Muscle of leg (tissue), 11 donors: Measurements from ENCODE around the gene CRABP1. TPM values are rescaled to one million over a fixed set of nuclear protein-coding genes. Genes with fewer than 3 reads are reported as not detected.
"Not testable (repeated sequence)": the region's sequence is repeated elsewhere in the genome, so short reads cannot be mapped to it uniquely, and the experiment has no call there.

Experiments
- DNase-seq: peaks from one replicate; pipeline ENCODE4 v3.0.0; 2013
- H3K27ac ChIP-seq: one replicate; pipeline ENCODE4 v1.5.1; 2013; ENCODE audit warnings: mild to moderate bottlenecking, low read length, control low read depth
- H3K27me3 ChIP-seq: one replicate; pipeline ENCODE4 v1.6.1; 2013; ENCODE audit warnings: low read length; ENCODE audit not compliant: control insufficient read depth, insufficient read depth
- H3K36me3 ChIP-seq: one replicate; pipeline ENCODE4 v1.6.1; 2013; ENCODE audit warnings: low read length; ENCODE audit not compliant: control insufficient read depth, insufficient read depth
- H3K4me1 ChIP-seq: one replicate; pipeline ENCODE4 v1.6.1; 2013; ENCODE audit warnings: low read length; ENCODE audit not compliant: control insufficient read depth, insufficient read depth
- H3K4me3 ChIP-seq: one replicate; pipeline ENCODE4 v1.5.1; 2013; ENCODE audit warnings: low read length, control low read depth
- H3K9me3 ChIP-seq: replicated peaks from 2 replicates; pipeline ENCODE4 v1.6.1; 2013; ENCODE audit warnings: low read depth, low read length; ENCODE audit not compliant: control insufficient read depth
- WGBS: methylation state at CpG from one replicate; pipeline ENCODE4 v1.1.5; 2013; ENCODE audit warnings: missing lambda C conversion rate; ENCODE audit not compliant: insufficient coverage; 5-methylcytosine and 5-hydroxymethylcytosine counted together
- polyA plus RNA-seq, 8 donors: library from polyadenylated mRNA; unstranded; fragments of 120-200 nt; gene quantifications; one replicate each; pipeline versions ENCODE4 v1.2.1 to v1.2.3, GENCODE V29; 2013; ENCODE audit warnings: inconsistent platforms in 1 of 8, low replicate concordance in 1 of 8; ENCODE audit not compliant: insufficient read length in 8 of 8, insufficient read depth in 1 of 8
- total RNA-seq: library from RNA; stranded (reverse); fragments of 120-200 nt; gene quantifications from one replicate; pipeline ENCODE4 v1.2.4, GENCODE V29; 2013

CRABP1 gene
- total and polyA plus RNA-seq, 9 donors: 16.3 to 159 (median 65.2) TPM

DNA sequence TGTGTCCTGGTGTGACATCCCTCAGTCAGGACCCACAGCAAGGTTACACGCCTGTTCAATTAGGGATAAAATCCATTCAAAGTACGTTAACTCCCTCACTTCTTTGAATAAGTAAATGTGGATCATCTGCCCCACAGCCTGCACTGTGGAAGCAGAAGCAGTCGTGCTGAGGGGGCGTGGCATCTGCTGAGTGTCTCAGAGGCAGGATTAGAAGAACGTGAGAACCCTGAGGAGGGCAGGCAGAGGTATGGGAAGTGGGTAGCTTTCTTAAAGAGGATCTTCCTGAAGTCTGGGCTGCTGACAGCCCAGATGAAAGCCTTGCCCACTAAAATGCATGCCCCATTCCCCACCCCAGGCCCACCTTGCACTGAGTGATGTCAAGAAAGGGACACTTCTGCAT, 28.5 kb downstream of the CRABP1 start:
- no peak for DNase-seq
- 8% methylated on average over 2 of the region's 5 CpGs for WGBS
- peaks cover 13% of the 10 kb centered on the region for H3K4me1 ChIP-seq
- no peaks in the 10 kb centered on the region for H3K9me3 ChIP-seq
- no peaks in the 10 kb centered on the region for H3K36me3 ChIP-seq
- no peak overlapping the region for H3K4me3 ChIP-seq
- H3K27me3 ChIP-seq: no peaks in the 10 kb centered on the region
- H3K27ac ChIP-seq: no peak overlapping the region

DNA sequence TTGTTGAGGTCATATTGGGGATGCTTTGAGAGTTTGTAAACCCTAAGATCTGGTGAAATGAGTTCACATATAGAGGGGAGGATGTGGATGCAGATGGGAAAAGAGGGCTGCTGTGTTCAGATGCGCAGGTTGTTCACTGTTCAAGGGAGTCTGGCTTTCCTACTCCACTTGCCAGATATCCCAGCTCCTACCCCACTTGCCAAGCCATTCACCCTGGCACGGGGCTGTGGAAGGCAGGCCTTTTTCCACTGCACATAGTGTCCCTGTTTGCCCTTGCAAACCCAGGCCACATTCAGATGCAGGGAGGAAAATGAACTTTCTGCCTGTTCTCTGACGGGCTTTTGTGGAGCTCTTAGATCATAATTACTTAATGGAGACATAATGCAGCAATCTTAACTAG, 29.0 kb downstream of the CRABP1 start:
- Histone ChIP-seq H3K36me3 (no peaks in the 10 kb centered on the region), H3K27ac (no peak overlapping the region)

DNA sequence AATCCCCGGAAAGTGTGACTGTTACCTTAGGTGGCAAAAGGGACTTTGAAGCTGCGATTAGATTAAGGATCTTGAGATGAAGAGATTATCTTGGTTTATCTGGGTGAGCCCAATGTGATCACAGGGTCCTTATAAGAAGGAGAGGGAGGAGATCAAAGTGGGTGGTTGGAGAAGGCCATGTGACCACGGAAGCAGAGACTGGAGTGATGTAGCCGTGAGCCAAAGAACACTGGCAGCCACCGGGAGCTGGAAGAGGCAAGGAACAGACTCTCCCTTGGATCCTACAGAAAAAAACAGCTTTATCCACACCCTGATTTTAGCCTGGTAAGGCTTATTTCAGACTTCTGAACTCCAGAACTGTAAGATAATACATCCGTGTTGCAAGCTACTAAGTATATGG, 29.9 kb downstream of the CRABP1 start:
- Histone ChIP-seq H3K9me3 (no peaks in the 10 kb centered on the region), H3K4me1 (peaks cover 6% of the 10 kb centered on the region), H3K27ac (no peak overlapping the region), H3K36me3 (no peaks in the 10 kb centered on the region), H3K27me3 (no peaks in the 10 kb centered on the region), H3K4me3 (no peak overlapping the region)
- 79% methylated on average over 6 of the region's 6 CpGs for WGBS
- no peak for DNase-seq

More for the DNA sequence above, 29.0 kb downstream of the CRABP1 start:
- no peaks in the 10 kb centered on the region for H3K27me3 ChIP-seq
- no peak overlapping the region for H3K4me3 ChIP-seq
- no peak for DNase-seq
- peaks cover 9% of the 10 kb centered on the region for H3K4me1 ChIP-seq
- WGBS: 63% methylated on average over 1 of the region's 3 CpGs
- no peaks in the 10 kb centered on the region for H3K9me3 ChIP-seq

DNA sequence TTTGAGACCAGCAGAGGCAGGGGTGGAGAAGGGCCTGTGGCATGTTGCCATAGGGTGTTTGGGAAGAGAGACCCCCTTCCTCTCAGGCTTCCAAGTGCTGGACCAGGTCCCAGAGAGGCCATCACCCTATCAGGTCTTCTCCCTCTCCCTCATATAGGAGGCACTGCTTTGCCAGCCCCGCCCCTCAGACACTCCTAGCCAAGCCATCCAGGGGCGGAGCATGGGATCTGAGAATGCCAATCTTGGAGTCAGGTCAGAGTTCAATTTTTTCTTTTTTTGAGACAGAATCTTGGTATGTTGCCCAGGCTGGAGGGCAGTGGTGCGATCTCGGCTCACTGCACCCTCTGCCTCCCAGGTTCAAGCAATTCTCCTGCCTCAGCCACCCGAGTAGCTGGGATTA, 32.7 kb downstream of the CRABP1 start:
- no peaks in the 10 kb centered on the region for H3K27me3 ChIP-seq
- 100% methylated on average over 1 of the region's 5 CpGs for WGBS
- no peaks in the 10 kb centered on the region for H3K4me1 ChIP-seq

DNA sequence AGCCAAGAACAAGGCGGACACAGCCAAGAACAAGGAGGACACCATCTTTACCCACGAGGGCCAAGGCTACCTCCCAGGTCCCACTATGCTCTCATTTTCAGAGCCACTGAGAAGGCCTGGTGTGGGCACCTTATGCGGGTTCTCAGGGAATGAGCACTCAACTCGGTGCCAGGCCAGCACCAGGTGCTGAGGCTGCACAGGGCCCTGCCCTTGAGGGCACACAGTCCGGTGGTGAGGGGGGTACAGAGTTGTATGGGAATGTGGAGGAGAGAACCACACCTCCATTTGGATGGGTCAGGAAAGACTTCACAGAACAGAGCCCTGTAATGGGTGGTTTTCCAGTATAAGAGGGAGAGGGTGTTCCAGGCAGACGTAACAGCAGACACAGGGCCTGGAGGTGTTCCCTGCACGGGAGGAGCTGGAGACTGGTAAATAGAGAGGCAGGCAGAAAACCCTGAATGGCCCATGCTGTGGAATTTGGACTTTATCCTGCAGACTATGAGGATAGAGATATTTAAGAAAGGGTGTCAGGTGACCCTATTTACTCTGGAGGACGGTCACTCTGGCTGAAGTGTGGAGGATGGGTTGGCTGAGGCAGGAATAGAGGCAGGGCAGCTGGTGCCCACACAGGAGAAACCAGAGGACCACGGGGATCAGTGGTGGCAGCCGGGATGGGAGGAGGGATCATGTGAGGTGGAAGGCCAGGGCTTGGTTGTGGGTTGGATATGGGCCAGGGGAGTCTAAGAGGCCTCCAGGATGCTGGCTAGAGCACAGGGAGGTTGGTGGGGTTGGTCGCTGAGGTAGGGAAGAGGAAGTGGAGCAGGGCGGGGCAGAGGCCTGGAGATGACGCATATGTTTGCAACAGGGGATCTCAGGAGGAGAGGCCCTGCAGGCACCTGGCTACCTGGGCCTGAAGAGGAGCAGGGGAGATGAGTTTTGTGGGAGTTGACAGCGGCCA, 34.6 kb downstream of the CRABP1 start:
- Histone ChIP-seq H3K4me1 (no peaks in the 10 kb centered on the region), H3K36me3 (no peaks in the 10 kb centered on the region), H3K9me3 (no peaks in the 10 kb centered on the region), H3K27ac (no peak overlapping the region), H3K4me3 (no peak overlapping the region), H3K27me3 (no peaks in the 10 kb centered on the region)
- no peak for DNase-seq
- 59% methylated on average over 12 of the region's 14 CpGs for WGBS

More for the DNA sequence above, 32.7 kb downstream of the CRABP1 start:
- no peaks in the 10 kb centered on the region for H3K9me3 ChIP-seq
- no peak overlapping the region for H3K27ac ChIP-seq
- no peak for DNase-seq
- H3K36me3 ChIP-seq: no peaks in the 10 kb centered on the region
- H3K4me3 ChIP-seq: no peak overlapping the region

DNA sequence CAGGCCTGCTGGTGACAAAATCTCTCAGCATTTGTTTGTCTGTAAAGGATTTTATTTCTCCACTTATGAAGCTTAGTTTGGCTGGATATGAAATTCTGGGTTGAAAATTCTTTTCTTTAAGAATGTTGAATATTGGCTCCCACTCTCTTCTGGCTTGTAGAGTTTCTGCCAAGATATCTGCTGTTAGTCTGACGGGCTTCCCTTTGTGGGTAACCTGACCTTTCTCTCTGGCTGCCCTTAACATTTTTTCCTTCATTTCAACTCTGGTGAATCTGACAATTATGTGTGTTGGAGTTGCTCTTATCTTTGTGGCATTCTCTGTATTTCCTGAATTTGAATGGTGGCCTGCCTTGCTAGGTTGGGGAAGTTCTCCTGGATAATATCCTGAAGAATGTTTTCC, 40.0 kb downstream of the CRABP1 start:
- H3K27me3 ChIP-seq, H3K4me3 ChIP-seq, H3K9me3 ChIP-seq, DNase-seq, H3K27ac ChIP-seq, H3K36me3 ChIP-seq, H3K4me1 ChIP-seq: not testable (repeated sequence)
- WGBS: no CpG with 5 or more reads among the region's 1 CpG

DNA sequence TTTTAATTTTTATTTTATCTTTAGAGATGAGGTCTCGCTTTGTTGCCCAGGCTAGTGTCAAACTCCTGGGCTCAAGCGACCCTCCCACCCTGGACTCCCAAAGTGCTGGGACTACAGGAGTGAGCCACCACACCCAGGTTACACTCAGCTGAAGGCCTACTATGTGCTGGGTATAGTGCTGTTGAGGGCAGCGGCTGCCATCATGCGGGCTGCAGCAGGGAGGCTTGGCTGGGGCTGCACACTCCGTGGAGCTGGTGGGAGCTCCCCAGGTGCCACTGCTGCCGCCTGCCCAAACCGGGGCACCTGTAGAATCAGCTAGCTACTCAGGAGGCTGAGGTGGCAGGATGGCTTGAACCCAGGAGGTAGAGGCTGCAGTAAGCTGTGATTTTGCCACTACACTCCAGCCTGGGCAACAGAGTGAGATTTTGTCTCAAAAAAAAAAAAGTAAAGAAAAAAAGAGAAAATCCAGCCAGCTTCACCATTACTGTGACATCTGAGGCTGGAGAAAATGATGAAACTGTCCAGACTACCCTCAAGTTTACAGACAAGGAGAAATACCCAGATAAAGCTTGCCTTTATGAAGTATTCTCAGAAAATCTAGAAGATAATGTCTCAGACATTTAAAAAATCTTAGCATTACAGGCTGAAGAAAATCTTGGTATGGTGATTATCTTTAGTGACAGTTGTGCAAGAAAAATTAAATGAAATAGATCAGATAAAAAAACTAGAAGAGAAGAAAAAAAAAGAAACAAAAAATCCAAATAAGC, 42.1 kb downstream of the CRABP1 start:
- Histone ChIP-seq H3K27ac (no peak overlapping the region), H3K27me3 (peaks cover 10% of the 10 kb centered on the region), H3K4me3 (no peak overlapping the region), H3K36me3 (no peaks in the 10 kb centered on the region), H3K4me1 (peaks cover 2% of the 10 kb centered on the region), H3K9me3 (no peaks in the 10 kb centered on the region)
- WGBS: 78% methylated on average over 4 of the region's 7 CpGs
- DNase-seq: no peak

DNA sequence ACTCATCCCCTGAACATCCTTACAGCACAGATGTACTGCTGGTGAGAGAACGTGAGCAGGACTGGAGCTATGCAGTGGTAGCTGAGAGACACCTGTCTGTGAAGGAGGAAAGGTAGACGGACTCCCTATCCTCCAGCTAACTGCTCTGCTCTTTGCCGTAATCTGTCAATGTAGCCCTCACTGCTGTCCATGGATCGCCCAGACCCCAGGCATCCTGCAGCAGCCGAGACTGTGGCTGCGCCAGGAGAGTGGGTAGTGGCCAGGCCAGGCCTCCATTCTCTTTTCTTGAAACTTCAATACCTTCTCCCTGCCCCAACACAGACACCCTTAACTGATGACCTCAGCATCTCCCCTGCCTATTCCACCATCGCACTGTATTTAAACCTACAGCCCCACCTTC, 44.5 kb downstream of the CRABP1 start:
- no peak for DNase-seq
- peaks cover 12% of the 10 kb centered on the region for H3K27me3 ChIP-seq
- 84% methylated on average over 5 of the region's 7 CpGs for WGBS
- peaks cover 15% of the 10 kb centered on the region for H3K4me1 ChIP-seq
- no peaks in the 10 kb centered on the region for H3K9me3 ChIP-seq
- H3K27ac ChIP-seq: no peak overlapping the region
- H3K4me3 ChIP-seq: no peak overlapping the region
- H3K36me3 ChIP-seq: no peaks in the 10 kb centered on the region

DNA sequence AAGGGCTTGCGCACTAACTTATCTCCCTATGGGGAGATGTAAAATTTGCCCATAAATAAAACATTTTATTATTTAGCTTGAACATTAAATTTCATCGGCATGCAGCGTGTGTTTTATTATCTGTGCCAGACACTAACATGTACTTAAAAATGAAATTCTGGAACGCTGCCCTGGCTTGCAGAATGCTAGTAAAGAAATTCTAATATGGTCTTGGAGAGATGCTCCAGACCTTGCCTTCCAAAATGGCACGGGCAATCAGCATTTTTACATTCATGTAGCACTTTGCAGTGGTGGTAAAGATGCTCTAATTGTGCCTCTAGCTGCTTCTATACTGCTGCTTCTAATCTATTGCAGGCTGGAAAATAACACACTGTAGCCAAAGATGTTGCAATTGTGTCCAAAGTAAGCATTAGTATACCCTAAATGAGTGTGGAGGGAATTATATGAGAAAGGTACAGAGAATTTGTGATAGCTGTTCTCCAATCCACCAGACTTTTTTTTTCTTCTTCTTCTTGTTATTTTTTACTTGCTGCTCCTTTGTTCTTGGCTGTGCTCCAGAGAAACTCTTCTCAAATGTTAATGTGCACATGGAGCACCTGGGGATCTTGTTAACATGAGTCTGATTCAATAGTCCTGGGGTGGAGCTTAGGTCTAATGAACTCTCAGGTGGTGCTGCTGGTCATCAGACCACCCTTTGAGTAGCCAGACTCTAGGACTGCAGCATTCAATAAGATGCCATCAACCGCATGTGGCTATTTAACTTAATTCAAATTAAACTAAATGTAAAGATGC, 47.3 kb downstream of the CRABP1 start:
- Histone ChIP-seq H3K4me1 (peaks cover 17% of the 10 kb centered on the region), H3K9me3 (no peaks in the 10 kb centered on the region), H3K27me3 (peaks cover 12% of the 10 kb centered on the region), H3K4me3 (no peak overlapping the region), H3K27ac (no peak overlapping the region), H3K36me3 (no peaks in the 10 kb centered on the region)
- no CpG with 5 or more reads among the region's 6 CpGs for WGBS
- peak; percentile 87 for DNase-seq

DNA sequence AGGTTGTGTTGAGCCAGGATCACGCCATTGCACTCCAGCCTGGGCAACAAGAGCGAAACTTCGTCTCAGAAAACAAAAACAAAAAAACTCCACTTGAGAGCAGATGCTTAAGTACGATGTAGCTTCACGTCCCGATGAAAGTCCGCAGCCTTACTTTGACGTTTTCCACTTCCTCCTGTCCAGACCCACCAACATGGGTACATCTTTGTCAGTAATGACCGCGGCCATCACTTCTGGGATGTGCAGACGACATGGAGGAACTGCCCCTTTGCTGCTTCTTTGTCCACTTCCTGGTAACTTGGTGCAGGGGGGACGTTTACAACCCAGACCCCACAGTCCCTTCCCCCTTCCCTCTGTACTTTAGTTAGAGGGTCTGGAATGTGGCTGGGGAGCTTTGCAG, 48.7 kb downstream of the CRABP1 start:
- peaks cover 17% of the 10 kb centered on the region for H3K4me1 ChIP-seq
- H3K36me3 ChIP-seq: no peaks in the 10 kb centered on the region
- H3K9me3 ChIP-seq: no peaks in the 10 kb centered on the region
- no peak overlapping the region for H3K4me3 ChIP-seq
- H3K27me3 ChIP-seq: peaks cover 12% of the 10 kb centered on the region
- 43% methylated on average over 7 of the region's 12 CpGs for WGBS
- no peak for DNase-seq
- peak overlapping the region; percentile 83 for H3K27ac ChIP-seq
